HG03469 (cell line): ENCODE measurements around the gene SMPD3.

ENCODE experiments used
- ATAC-seq: cut with Tn5 transposase; IDR thresholded peaks from one replicate; pipeline ENCODE4 v1.9.1; 2021; ENCODE audit warnings: mild to moderate bottlenecking, moderate library complexity, moderate number of reproducible peaks; ENCODE audit not compliant: unreplicated experiment

Gene SMPD3

DNA sequence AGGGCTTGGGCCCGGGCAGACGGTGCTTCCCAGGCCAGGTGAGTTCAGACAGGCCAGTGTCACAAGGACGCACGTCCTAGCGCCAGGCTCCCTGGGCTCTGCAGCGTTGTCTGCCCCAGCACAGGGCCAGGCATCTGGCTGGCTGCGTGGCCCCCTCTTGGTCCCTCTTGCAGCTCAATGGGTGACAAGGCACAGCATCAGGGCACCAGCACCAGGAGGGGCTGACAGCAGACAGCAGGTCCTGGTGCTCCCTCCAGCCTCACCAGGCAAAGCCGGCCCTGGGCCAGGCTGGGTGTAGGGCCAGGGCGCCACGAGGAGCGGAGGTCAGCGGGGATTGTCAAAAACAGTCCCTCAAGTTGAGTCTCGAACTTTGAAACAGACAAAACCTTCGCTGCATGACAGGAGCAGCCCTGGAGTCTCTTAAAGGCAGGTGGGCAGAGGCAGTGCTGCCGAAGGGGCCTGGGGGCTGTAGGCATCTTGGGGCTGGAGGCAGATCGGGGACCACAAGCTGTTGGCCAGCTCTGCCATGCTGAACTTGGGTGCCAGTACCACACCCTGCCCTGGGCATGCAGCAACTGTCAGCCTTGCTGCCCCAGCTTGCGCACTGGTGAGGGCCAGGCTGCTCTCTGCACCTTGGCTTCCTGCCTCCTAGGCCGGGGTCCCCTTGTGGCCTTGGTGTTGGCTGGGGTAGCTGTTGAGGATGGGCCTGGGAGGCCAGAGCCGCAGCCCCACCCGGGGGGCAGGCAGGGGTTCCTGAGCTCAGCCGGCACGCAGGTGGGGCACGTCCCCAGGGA is 88.7 kb downstream of the SMPD3 start:
- no peak for ATAC-seq

DNA sequence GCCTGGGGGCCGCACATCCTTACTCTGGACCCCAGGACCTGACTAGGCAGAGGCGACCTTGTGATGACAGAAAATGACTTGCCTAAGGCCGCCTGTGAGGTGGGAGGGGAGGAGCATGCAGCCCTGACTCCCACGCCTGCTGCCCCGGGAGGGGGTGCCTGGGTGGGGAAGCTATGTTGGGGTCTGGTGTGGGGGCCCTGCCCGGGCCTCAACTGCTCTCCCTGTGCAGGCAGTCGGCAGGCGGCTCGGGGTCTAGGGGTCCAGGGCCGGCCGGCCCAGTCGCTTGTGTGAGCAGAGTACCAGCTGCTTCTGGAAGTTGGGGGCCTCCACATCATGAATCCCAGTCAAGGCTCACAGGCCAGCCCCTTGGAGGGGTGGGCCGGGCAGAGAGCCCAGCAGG is 89.4 kb downstream of the SMPD3 start:
- ATAC-seq = no peak

DNA sequence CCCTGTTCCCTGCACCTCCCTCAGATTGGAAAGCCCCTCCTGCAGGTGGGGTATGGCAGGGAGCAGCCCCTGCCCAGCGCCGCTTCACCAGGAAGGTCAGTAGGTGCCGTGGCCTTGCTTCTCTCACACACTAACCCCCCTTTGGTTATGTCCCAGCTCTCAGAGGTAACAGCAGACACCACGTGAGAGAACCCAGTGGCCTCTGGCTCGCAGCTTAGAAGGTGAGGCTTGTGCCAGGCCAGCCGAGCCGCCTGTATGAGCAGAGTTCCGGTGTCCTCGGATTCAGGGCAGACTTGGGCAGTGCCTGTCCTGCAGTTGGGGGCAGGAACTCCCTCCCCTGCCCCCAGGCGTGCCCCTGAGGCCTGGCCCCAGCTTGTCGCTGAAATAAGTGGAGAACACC is 90.4 kb downstream of the SMPD3 start:
- no peak for ATAC-seq

DNA sequence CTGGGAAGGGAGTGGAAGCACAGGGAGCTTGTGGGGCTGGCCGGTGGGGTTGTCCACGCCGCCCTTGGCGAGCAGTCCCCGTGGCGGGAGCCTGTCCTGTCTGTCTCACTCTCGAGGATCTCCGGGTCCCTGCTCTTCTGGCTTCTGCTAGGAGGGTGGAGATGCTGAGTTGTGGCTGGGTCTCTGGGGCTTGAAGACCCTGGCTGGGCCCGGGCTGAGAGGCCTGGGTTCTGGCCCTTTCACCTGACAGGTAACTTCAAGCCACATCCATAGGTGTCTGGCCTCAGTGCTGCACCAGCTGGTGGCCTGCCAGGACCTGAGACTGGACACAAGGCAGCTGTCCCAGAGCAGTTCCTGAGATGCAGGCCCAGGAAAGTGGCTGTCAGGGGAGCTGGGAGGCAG is 90.8 kb downstream of the SMPD3 start:
- ATAC-seq = no peak

DNA sequence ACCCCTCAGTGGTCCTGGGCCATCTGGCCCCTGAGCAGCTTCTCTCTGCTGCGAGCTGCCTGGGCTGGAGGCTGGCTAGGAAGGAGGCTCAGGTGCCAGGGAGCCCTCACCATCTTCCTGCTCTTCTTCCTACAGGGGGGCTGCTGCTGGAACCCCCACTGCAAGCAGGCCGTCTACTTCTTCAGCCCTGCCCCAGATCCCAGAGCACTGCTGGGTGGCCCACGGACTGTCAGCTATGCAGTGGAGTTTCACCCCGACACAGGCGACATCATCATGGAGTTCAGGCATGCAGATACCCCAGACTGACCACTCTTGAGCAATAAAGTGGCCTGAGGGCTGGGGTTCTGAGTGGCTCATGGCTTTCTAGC is 91.4 kb downstream of the SMPD3 start:
- ATAC-seq = no peak

DNA sequence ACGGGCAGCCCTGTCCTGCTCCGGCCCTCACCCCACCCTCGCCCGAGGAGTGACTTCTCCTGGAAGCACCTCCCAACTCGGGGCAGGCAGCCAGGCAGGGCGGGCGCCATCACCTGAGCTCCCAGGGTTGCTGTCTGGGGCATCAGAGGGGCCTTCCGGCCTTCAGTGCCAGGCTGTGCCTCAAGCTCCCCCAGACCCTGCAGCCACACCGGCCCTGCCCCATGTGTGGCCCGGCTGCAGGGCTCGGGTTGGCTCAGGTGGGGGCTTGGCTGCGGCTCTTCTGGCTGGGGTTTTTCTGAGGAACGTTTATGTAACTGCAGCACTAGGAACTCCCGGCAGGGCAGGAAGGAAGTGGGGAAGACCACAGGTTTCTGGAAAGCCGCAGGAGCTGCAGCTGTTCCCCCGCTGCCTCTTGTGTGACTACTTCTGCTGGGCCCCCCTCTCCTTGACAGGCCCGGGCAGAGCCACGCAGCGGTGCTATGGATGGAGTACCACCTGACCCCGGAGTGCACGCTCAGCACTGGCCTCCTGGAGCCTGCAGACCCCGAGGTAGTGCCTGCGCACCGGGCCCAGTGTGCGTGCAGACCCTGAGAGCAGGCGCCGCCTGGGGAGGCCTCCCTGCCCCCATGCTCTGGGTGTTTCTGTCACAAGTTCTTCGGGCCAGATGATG is 91.9 kb downstream of the SMPD3 start:
- ATAC-seq = peak; percentile 69

DNA sequence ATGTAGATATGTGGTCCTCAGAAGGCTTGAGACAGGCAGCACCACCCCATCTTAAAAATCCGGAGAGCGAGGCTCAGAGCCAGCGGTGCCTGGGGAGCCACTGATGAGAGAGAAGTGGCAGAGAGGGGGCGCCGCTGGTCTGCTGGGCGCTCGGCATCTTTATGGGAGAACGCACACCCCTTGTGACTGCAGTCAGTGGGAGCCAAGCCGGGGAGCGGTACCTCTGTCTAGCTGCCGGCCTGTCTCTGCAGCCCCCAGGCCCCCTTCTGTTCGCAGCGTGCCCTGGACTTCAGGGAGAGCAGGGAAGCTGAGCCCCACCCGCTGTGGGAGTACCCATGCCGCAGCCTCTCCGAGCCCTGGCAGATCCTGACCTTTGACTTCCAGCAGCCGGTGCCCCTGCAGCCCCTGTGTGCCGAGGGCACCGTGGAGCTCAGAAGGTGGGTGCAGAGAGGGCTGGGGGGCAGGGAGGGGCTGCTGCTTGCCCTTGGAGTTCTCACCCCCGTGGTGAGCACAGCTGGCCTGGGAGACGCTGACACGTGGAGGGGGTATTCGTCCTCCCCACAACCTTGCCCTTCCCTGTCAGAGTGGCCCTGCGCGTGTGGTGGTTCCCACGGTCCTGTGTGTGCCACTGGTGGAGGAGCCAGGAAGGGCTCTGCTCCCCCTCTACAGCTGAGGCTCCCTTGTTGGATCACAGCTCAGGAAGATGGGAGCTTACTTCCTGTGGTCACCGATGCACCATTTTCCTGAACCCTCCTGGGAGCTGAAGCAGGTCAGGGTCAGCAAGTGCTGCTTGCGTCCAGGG is 92.7 kb downstream of the SMPD3 start:
- ATAC-seq = no peak

DNA sequence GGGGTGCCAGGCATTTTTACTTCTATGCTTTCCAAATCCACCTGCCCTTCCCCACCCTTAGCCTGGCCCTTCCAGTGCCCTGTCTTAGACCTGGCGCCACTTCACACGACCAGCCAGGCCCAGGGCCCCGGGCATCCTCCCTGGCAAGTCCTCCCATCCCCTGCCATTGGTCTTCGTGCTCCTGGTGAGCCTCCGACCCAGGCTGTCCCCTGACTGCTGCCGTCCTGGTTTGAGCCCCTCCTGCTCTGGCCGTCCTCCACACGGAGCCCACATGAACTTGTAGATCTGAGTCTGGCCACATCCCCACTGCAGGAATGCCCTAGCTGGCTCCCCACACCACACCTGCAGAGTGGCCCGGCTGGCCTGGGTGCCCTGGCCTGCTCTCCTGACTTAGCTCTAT is 93.5 kb downstream of the SMPD3 start:
- ATAC-seq = no peak

DNA sequence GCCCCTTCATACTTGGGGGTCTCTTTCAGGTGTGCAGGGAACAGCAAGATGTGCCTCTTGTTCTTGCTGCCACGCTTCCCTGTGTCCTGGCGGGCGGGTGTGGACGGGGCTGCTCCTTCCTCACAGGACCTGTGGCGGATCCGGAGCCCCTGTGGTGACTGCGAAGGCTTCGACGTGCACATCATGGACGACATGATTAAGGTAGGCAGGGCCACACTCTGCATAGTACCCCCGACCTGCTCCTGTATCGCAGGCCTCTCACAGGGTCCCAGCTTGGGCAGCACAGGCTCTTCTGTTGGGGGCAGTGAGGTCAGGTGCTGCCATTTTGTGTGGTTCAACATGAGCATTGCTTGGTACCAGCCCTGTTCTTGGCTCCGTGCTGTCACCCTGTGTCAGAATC is 94.9 kb downstream of the SMPD3 start:
- no peak for ATAC-seq

DNA sequence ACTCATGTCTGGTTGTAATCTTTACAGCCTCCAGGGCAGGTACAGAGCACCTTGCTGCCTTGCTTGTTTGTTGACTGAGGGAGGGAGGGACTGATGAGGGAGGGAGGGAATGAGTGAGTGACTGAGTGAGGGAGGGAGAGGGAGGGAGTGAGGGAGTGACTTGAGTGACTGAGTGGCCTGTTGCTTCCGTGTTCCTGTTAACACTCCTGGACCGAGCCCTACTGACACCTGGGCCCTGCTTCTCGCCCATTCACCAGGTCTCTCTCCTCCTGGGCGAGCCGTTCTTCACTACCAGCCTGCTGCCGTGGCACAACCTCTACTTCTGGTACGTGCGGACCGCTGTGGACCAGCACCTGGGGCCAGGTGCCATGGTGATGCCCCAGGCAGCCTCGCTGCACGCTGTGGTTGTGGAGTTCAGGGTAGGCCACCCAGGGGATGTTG is 96.3 kb downstream of the SMPD3 start:
- ATAC-seq = no peak

DNA sequence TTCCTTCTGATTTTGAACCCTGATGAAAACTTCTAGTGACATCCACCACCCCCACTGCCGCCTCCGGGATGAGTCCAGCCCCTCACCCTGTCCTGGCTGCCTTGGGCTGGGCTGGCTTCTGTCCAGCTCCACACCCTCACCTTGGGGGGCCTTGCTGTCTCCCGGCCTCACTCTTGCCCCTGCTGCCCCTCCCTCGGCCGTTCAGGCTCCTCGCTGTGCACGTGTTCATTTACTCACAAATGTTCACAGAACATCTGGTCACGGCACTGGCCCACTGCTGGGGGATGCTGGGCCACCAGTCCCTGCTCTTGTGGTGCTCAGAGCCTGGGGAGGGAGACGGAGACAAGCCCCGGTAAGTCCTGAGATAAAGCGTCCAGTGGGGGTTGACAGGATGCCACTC is 96.8 kb downstream of the SMPD3 start:
- no peak for ATAC-seq

DNA sequence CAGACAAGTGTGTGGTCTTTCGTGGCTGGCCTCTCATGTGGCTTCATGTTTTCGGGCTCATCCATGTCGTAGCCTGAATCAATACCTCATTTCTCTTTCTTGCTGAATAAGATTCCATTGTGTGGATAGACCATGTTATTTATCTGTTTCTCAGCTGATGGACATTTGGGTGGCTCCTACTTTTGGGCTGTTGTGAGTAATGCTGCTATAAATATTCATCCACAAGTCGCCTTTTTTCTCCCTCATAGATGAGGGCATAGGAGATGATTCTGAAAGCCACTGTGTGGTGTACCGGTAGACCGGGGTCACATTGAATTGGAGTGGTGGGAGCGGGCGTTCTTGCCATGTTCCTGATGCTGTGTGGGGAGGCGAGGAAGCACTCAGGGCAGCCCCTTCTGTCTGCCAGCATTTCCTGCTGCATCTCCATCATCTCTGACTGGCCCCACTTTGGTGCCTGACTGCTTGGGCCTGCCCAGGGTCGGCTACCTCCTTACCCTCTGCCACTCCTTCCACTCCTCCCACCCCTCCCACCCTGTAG is 97.4 kb downstream of the SMPD3 start:
- ATAC-seq = no peak

DNA sequence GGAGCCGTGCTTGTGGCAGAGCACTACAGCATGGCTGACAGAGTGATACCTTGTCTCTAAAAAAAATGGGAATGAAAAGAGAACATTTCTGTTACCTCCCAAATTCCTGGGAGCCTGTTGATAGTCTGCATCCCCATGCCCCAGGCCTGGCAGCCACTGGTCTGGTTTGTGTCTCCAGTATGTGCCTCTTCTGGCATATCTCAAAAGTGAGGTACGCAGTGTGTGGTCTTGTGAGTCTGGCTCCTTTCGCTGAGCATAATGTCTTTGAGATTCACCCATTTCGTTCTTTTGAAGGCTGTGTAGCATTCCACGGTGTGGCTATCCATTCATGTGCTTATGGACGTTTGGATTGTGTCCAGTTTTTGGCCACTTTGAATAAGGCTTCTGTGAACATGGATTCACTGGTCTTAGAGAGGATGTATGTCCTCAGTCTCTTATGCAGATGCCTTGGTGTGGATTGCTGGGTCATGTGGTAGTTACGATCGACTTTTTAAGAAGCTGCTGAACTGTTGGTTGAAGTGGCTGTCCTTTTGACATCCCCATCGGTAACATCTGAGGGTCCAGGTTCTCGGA is 98.4 kb downstream of the SMPD3 start:
- ATAC-seq = no peak

DNA sequence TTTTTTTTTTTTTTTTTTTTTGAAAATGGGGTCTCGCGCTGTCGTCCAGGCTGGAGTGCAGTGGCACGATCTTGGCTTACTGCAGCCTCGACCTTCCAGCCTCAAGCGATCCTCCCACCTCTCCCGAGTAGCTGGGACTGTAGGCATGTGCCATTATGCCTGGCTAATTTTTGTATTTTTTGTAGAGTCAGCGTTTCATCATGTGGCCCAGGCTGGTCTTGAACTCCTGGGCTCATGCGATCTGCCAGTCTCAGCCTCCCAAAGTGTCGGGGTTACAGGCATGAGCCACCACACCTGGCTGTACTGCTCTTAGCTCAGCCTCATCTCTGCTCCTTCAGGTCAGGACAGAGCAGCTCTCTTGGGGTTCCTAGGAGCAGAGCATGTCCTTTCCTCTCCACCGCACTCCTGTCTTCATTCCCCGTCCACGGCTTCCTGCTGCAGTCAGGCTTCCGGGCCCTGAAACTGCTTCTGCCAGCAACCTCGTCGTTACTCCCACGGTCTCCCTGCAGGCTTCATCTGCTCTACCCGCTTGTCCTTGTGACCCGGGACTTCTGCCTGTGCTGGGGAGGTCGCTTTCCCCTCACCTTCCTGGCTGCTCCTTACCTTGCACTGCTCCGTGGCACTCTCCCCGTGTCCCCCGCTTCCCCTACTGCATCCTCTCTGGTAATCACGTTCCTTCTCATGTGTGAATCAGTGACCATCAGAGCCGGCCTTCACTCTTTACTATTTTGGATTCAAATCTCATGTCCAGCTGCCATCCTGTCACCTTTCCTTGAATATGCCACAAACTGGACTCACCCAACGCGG is 99.5 kb downstream of the SMPD3 start:
- no peak for ATAC-seq

DNA sequence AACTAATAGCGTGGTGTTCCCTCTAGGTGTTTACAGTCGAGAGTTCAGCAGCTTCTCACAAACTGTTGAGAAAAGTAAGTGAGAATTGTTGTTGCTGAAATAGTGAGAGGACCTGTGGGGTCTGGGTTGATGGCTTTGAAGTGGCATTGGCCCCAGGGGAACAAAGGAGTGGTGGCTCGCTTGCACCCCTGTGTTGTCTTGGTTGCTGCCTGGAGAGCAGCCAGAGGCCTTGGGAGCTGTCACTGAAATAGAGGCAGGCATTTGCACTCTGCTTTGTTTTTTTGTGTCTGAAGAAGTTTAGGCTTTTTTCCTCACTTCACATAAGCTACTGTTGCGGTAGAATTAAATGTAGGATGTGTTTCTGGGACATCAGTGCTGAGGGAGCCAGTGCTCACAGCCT is 100.7 kb downstream of the SMPD3 start:
- no peak for ATAC-seq

DNA sequence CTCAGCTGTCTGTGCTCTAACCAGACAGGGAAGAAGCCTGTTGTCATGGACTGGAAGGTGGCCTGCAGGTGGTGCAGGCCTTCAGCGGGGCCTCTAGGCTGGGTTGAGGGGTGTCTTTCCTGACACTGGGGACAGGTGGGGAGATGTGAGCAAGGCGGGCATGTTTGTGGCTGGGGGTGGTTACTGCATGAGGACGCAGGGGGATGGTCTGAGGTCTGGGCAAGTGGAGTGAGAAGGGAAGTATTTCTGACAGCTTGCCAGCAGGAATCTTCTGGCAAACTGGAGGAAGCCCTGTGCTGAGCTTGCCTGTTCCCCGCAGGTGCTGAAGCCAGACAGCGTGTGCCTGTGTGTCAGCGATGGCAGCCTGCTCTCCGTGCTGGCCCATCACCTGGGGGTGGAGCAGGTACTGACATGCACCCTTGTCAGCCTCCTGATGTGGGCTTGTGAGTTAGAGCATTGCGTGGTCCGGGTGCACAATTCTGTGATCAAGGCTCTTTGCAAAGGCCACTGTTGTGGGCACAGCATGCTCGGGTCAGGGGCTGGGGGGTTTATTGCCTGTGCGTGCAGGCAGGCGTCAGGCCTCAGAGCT is 101.3 kb downstream of the SMPD3 start:
- no peak for ATAC-seq

DNA sequence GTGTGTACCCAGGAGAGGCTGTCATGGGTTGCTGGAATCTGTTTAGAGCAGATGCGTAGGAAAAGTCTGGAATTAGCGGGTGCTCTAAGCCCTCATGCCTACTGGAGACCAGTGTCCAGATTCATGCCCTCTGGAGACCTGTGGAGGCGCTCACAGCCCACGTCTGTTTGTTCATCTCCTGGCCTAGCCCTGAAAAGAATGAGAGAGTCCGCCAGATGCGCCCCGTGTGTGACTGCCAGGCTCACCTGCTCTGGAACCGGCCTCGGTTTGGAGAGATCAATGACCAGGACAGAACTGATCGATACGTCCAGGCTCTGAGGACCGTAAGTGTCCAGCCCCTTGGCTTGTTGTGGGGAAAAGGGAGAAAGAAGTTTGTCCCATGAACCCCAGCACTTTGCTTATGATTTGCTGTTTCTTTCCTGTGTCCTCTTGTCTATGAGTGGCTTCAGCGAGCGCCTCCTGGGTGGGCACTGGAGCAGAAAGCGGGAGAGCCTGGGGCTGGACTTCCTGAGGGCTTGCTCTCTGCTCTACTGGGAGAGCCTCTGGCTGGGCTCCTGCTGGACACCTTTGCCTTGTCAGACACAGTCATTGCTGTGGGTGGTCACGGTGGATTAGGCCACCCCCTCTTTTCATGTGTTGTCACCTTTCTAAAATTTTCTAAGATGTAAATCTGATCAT is 102.2 kb downstream of the SMPD3 start:
- no peak for ATAC-seq

DNA sequence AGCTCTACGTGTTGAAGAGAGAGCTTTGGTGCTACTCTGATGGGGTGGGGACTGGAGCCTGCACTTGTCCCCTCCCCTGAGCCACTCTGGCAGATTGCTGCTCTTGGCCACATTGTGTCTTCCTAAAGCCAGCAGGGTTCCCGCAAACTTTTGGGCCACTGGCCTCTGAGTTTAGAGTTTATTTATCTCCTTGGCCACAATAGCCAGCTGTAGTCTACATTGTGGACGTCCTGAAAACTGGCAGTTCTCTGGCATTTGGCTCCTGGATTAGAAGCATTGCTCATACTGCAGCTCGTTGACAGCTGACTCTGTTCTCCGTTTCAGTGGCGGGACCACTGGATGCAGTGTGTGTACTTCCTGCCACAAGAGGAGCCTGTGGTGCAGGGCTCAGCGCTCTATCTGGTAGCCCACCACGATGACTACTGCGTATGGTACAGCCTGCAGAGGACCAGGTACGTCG is 102.9 kb downstream of the SMPD3 start:
- no peak for ATAC-seq

DNA sequence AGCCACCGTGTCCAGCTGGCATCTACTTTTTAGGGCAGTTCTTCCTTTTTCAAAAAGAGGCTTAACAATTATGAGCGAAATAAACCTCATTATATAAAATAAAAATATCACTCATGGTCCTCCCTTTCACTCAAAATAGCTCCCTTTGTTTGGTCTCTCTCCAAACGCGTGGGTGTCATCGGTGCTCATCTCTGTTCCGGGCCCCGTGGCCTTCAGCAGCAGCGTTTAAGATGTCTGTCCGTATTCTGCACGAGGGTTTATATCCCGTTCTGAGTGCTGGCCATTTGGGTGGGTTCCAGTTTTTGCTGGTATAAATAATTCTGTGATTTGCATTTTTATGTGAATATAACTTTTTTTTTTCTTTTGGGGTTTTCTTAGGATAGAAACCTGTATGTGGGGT is 104.1 kb downstream of the SMPD3 start:
- ATAC-seq = no peak
